HG03575 (cell line): ENCODE results near the gene OR5W2.
"Not testable (repeated sequence)": the region's sequence is repeated elsewhere in the genome, so short reads cannot be mapped to it uniquely, and the experiment has no call there.

Experiments used
- ATAC-seq: cut with Tn5 transposase; IDR thresholded peaks from one replicate; pipeline ENCODE4 v1.9.1; 2021; ENCODE audit not compliant: unreplicated experiment, insufficient number of reproducible peaks, low FRiP score; ENCODE audit errors: extremely low read depth

Gene OR5W2

DNA sequence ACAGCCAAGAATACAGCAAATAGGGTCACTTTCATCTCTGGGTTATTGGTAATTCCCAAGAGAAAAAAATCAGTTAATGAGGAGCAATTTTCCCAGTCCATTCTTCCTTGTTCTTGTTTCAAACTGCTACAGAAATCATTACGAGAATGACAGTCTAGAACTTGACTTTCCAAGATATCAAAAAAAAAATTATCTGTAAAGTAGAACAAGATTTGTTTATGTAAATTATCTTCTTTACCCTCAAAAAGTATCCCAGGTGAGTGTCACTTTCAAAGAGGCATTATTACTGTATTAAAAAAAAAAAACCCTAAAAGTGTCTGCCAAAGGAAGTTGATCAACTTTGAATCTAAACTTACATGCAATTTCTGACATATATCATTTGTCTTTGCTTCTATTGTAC is at the start of gene OR5W2:
Gene OR5W2 (minus strand): TSS at position 101 of the 400 bp plus-strand sequence. CDS start 0 bp downstream, at position 101.
- no peak for ATAC-seq

DNA sequence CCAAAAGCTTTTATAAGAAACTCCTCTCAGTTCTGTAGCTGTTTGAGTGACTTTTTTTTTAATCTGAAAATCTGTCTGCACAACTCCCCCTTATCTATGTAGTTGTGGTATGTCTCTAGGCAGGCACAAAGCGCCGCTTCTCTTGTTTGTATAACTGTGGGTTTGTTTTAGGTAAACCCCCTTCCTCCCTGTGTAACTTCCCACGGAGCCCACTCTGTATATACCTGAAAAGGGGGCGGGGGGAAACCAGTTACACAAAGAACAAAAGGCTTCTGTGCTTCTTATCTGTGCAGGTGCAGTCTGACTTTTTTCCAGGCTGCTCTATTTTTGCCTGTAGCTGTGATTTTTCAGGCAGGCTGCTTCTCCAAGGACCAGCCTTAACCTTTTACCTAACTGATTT is 42.1 kb upstream of the OR5W2 start:
- ATAC-seq: no peak

DNA sequence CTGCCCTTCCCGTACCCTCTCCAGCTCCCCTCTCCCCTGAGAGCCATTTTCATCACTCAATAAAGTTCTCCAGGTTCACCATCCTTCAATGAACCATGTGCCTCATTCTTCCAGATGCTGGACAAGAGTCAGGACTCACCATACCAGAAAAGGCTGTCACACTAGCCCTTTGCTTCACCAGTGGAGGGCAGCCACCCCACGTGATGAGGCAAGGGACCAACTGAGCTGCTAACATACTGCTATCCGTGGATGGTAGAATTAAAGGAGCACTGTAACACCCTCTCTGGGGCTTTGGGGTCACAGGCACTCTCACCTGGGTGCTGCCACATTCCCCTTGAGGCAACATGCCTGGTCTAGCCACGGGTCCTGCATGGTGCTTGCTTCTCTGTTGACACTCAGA is 34.9 kb upstream of the OR5W2 start:
- ATAC-seq: no peak

DNA sequence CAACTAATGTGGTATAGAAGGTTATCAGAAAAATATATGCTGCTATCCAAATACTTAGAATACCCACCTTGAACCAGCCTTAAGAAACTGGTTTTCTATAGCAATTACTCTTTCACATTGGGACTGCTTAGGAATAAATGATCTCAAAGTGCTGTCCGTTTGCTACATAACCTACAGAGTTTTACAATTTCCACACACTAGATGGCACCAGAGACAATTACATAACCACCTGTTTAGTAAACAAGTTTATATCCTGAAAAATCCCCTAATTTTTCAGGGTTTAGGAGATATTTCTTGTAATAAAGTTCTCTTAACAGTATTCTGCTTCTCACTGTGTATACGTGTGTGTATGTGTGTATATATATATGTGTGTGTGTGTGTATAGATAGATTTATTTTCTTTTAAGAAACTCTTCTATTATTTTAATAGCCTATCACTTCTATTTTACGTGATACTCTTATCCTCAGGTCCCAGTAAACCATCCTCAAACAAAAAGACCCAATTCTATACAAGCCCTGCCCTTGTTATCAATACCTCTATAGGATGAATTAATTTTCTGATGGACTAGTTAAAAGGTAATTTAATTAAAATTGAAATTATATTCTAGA is 28.5 kb upstream of the OR5W2 start:
- no peak for ATAC-seq

DNA sequence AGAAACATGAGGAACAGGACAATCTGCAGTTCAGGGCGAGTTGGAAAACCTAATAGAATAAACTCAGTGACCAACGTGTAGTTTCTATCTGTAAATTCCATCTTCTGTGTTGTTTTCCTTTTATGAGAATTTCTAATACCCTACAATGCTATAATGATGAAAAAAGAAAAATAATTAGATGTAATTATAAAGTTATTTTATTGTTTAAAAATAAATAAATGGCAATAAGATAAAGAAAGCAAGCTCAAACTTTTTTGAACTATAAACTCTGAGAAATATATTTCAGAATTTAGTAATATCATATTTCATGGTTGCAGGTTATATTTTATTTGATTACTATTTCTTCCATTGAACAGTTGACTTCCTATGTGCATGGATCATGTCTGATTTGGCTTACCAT is 21.9 kb upstream of the OR5W2 start, which contains the start of gene OR5I1:
Gene OR5I1 (minus strand): TSS at position 101 of the 400 bp plus-strand sequence. CDS start 0 bp downstream, at position 101.
- no peak for ATAC-seq

DNA sequence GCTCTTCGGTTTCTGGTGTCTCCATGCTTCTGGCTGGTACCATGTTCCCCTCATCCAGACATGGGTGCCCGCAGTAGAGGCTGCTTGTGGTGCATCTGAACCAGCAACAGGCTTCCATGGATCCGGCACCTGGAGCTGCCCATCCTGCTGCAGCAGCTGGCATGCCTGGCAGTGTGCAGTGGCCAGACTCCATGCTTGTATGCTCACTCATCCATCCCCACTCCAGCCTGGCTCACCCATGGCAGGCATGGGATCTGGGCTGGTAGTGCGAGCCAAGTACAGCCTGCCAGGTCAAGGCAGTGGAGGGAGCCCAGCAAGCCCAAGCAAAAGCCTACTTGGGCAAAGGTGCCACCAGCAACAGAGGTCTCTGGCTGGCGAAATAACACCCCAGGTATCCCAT is 6.2 kb upstream of the OR5W2 start:
- no peak for ATAC-seq

DNA sequence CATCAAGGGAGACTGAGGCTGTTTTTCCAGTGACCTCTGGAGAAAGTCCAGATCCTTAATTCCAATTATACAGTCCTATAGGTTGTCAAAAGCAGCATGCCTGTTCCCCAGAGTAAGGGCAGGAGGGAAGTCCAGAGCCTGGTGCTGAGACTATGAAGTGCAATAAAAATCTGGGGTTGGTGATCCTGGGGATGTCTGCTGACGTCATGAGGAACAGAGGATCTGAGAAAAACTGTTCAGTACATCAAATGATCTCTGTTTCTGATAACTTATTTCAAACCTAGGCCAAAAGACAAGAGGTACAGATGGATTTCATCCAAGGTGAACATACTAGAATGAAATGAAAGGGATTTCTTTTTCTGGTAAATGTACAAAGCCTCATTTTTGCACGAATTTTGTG is 12.1 kb downstream of the OR5W2 start:
- no peak for ATAC-seq

DNA sequence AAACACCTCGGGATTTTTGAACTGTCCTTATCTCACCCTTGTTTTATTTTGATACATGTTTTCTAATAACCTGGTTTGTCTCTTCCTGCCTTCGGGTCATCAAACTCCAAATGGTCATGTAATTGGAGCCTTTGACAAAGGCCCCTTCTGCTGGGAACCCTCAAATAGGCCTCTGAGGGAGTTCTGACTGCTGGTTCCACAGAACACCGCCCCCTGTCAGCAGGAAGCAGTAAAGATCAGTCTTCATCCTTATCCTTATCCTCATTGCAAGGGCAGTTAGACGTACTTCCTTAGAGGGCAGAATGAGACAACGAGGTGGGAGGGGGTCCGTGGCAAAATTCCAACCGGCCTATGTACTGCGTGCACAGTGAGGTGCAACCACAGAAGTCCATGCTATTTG is 19.2 kb downstream of the OR5W2 start:
- ATAC-seq: no peak

DNA sequence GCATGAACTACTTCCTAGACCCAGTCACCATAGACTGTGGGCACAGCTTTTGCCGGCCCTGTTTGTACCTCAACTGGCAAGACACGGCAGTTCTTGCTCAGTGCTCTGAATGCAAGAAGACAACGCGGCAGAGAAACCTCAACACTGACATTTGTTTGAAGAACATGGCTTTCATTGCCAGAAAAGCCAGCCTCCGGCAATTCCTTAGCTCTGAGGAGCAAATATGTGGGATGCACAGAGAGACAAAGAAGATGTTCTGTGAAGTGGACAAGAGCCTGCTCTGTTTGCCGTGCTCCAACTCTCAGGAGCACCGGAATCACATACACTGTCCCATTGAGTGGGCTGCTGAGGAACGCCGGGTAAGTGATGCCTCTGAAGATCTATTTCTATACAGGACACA is 28.9 kb downstream of the OR5W2 start:
- ATAC-seq: not testable (repeated sequence)

DNA sequence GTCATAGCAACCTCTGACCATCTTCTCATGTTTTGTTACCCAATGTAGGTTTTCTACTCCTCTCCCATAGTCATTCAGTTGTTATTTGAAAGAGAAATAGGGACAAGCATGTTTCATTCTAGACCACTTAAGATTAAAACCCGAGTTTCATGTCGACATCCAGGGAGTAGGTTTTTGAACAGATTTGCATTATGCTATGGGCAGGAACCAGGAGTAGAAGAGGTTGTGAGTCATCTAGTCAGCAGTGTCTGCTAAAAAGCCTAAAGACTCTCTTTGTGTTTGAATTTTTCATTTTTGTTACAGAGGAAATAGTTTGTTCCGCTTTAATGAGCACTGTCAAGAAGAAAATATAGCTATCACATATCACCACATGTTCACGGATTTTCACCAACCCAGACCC is 29.4 kb downstream of the OR5W2 start:
- ATAC-seq: not testable (repeated sequence)

DNA sequence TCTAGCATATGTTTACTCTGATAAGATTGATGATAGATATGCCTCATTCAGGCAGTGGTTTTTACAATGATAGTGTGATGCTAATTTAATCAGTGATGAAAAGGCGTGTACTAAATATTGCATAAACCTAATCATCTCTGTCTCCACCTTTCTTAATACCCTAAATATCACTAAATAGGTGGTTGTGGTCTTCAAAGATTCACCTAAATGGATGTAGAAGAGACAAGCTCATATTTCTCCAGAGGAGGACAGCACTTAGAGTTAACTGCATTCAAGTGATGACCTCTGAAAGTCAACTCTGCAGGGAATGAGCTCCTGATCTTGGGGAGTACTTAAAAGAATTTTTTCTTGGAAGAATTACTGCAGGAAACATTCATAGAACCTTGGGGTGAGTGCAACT is 31.4 kb downstream of the OR5W2 start, which contains the start of gene TRIM51:
Gene TRIM51 (plus strand): TSS at position 301 of the 400 bp plus-strand sequence. CDS start 2,132 bp downstream, outside the sequence.
- ATAC-seq: not testable (repeated sequence)

DNA sequence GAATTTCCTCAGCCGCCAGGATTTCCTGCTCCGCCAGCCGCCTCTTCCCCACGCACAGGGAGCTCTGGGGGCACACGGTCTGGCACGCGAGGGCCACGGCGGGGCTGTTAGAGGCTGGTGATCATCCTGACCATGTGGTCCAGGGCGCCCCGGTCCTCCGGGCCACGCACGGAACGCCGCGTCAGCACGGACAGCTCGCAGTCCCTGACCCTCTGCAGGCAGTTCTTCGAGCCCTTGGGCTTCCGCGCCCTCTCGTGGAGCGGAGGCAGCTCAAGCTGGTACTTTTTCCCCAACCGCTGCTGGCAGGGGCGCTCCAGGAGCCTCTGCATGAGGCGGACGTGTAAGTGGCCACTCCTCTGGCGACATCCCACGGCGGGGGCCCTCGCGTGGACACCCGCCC is 41.2 kb downstream of the OR5W2 start:
- ATAC-seq: not testable (repeated sequence)

DNA sequence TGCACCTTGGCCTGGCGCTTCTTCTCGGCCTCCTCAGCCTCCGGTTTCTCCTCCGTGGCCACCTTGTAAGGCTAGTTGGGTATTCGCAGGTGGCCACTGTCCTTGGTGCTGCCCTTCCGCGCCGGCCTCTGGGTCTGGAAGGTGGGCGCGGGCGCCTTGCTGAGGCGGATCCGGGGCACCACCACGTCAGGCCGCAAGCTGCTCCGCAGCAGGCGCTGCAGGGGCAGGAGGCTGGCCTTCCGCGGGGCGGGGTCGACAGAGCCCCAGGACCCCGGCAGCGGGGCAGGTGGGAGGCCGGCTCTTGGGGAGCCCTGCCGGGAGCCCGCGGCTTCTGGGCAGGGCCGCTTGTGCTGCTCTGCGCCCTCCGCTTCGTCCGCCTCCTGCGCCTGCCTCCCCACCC is 41.7 kb downstream of the OR5W2 start:
- ATAC-seq: not testable (repeated sequence)

DNA sequence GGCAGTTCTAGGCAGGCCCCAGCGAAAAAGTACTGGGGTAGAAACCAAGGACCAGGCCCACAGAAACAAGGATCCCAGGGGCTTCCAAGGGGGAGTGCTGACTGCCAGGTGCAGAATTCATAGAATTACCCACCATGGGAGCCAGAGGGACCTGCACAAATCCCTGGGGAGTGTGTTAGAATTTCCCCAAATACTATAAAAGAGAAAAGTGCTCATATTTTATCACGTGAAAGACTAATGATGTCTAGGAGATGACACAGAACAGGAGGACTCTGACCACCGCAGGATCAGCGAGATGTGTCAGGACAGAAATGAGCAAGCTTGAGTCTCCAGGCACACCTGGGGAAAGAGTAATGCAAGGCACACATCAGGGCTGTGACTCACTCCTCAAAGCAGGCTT is 47.0 kb downstream of the OR5W2 start:
- not testable (repeated sequence) for ATAC-seq
